ENCODE results near the gene SURF4. TPM values are rescaled to one million over a fixed set of nuclear protein-coding genes. Genes with fewer than 3 reads are reported as not detected.

Gene SURF4
- total RNA-seq, 2 experiments from 2014 or later = 299 to 302 TPM

DNA sequence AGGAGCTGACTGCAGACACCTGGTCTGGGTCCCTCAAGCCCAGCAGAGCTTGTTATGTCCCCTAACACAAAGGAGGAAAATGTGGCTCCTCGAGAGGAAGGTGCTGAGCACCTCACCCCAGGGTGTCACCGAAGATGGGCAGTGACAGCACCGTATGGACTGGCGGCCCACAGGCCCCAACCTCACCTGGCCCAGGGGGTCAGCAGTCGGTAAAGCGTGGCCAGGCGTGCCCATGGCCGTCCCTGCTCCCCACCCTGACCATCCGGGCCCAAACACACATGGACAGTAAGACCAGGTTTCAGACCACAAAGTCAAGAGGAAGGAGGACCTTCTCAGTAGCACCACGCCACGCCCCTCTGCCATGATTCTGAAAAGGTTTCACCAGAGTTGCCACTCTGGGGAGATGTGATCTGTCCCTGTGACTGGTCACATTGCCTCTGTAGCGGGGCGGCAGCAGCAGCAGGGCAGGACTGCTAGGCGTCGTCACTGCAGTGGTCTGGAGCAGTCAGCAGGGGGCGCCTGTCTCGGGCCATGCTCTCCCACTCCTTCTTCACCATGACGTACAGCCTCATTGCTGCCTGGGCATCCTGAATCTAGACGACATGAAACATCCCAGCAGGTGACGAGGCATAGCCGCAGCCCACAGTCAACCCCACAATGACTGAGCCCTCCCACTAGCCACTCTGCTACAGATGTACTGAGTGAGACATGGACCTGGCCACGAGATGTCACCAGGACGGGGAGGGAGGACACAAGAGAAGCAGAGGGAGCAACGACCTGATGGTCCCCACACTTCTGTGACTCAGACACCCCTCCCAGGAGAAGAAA is 30.8 kb upstream of the SURF4 start:
- intact Hi-C loops (cut with micrococcal nuclease) = loop anchor here (1.0 kb wide), 1 partner anchor 80 kb away; no protein-coding TSS in a partner anchor

GRCh38 chr9:133405508-133406438 is 29.9 kb upstream of the SURF4 start:
- no peak for DNase-seq
- CTCF ChIA-PET = interaction anchor here (0.6 to 1.4 kb wide), 5 partner anchors 11 to 83 kb away, joined by 3 to 4 read pairs (median 3); no protein-coding TSS in a partner anchor
- intact Hi-C loops (cut with micrococcal nuclease) = loop anchor here (1.0 to 2.0 kb wide), 3 partner anchors 57 to 167 kb away; partner anchors contain the start of genes MED22 and RPL7A
- Mint-ChIP-seq H3K27me3 (ENCODE audit: low read depth) (no peaks in the 10 kb centered on the region), H3K4me3 (no peak overlapping the region), H3K36me3 (ENCODE audit: low read depth) (peaks cover 24% of the 10 kb centered on the region), H3K9me3 (no peaks in the 10 kb centered on the region), H3K27ac (peak overlapping the region; percentile 30), H3K4me1 (ENCODE audit: low read depth) (peaks cover 10% of the 10 kb centered on the region)

More for the DNA sequence above, 30.8 kb upstream of the SURF4 start:
- DNase-seq = peak; percentile 84
- Mint-ChIP-seq H3K4me3 (no peak overlapping the region), H3K27ac (peak overlapping the region; percentile 39), H3K9me3 (no peaks in the 10 kb centered on the region), H3K27me3 (ENCODE audit: low read depth) (no peaks in the 10 kb centered on the region), H3K4me1 (ENCODE audit: low read depth) (peaks cover 10% of the 10 kb centered on the region), H3K36me3 (ENCODE audit: low read depth) (peaks cover 26% of the 10 kb centered on the region)
- CTCF ChIA-PET = interaction anchor here (0.6 to 1.4 kb wide), 5 partner anchors 10 to 82 kb away, joined by 3 to 4 read pairs (median 3); no protein-coding TSS in a partner anchor

DNA sequence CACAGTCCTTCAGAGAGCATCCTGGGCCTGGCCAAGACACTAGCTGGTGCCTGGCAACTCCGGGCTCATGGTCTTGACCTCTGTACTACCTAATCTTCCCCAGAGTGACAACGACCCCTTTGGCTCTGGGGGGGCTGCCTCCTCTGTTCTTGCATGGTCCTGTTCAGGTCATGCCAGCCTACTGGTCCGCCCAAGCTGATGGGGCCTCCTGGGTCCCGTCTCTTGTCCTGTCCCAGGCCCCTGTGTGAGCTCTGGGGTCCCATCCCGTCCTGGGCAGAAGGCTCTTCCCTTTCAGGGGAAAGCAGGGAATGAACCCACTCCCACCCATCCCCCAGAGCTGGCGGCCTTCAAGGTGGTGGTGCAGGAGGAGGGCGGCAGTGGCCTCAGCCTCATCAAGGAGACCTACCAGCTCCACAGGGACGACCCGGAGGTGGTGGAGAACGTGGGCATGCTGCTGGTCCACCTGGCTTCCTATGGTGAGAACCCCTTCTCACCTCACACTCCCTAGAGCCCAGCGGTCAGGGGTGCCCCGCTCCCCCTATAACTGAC is 28.7 kb upstream of the SURF4 start:
- Mint-ChIP-seq H3K4me3 (no peak overlapping the region), H3K27ac (no peak overlapping the region), H3K9me3 (no peaks in the 10 kb centered on the region), H3K27me3 (ENCODE audit: low read depth) (no peaks in the 10 kb centered on the region), H3K4me1 (ENCODE audit: low read depth) (peaks cover 10% of the 10 kb centered on the region), H3K36me3 (ENCODE audit: low read depth) (peaks cover 15% of the 10 kb centered on the region)
- intact Hi-C loops (cut with micrococcal nuclease) = loop anchor here (1.0 to 2.0 kb wide), 3 partner anchors 56 to 219 kb away; partner anchors contain the start of genes MED22 and RPL7A
- CTCF ChIA-PET = interaction anchor here (0.6 to 1.7 kb wide), 6 partner anchors 8 to 563 kb away, joined by 3 to 5 read pairs (median 3); no protein-coding TSS in a partner anchor
- DNase-seq = no peak

GRCh38 chr9:133403766-133404453 is 28.1 kb upstream of the SURF4 start:
- H3K9me3 Mint-ChIP-seq = no peaks in the 10 kb centered on the region
- peaks cover 14% of the 10 kb centered on the region for H3K36me3 Mint-ChIP-seq (ENCODE audit: low read depth)
- H3K27ac Mint-ChIP-seq = peak overlapping the region; percentile 21
- no peak overlapping the region for H3K4me3 Mint-ChIP-seq
- H3K4me1 Mint-ChIP-seq (ENCODE audit: low read depth) = peaks cover 10% of the 10 kb centered on the region
- intact Hi-C loops (cut with micrococcal nuclease) = loop anchor here (1.0 to 2.0 kb wide), 3 partner anchors 55 to 219 kb away; partner anchors contain the start of genes MED22 and RPL7A
- DNase-seq = peak; percentile 75
- CTCF ChIA-PET = interaction anchor here (0.6 to 1.7 kb wide), 5 partner anchors 8 to 218 kb away, joined by 3 to 5 read pairs (median 3); no protein-coding TSS in a partner anchor
- H3K27me3 Mint-ChIP-seq (ENCODE audit: low read depth) = no peaks in the 10 kb centered on the region

DNA sequence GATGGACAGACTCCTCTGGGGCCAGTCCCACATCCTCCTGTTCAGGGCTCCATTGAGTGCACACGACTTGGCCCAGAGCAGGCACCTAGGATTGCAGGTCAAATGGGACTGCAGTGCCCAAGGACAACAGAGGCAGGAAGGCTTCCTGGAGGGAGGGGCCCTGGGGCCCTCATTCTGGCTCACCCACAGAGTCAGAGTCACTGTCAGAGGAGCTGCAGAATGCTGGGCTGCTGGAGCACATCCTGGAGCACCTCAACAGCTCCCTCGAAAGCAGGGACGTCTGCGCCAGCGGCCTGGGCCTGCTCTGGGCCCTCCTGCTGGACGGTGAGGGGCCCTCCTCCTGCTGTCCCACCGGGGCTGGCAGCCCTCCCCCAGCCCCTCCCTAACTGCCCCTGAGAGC is 26.8 kb upstream of the SURF4 start:
- Mint-ChIP-seq H3K4me1 (ENCODE audit: low read depth) (peaks cover 10% of the 10 kb centered on the region), H3K36me3 (ENCODE audit: low read depth) (peaks cover 11% of the 10 kb centered on the region), H3K9me3 (no peaks in the 10 kb centered on the region), H3K27ac (no peak overlapping the region), H3K27me3 (ENCODE audit: low read depth) (no peaks in the 10 kb centered on the region), H3K4me3 (no peak overlapping the region)
- intact Hi-C loops (cut with micrococcal nuclease) = no loop called here
- CTCF ChIA-PET = interaction anchor here (0.6 kb wide), 1 partner anchor 217 kb away, joined by 3 read pairs; no protein-coding TSS in a partner anchor
- no peak for DNase-seq

DNA sequence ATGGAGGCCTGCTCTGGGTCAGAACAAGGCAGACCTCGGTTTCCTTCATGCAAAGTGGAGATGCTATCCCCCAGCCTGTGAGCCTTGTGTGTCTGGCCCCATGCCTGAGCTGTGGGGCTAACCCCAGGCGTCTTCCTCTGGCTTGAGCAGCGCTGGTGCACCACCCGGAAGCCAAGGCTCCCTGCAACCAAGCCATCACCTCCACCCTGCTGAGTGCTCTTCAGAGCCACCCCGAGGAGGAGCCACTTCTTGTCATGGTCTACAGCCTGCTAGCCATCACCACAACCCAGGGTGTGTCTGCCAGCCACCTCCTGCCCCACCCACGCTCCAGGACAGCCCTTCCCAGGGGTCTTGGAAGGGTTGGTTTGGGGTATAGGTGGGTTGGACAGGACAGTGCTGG is 25.7 kb upstream of the SURF4 start:
- Mint-ChIP-seq H3K36me3 (ENCODE audit: low read depth) (peaks cover 3% of the 10 kb centered on the region), H3K4me3 (no peak overlapping the region)
- intact Hi-C loops (cut with micrococcal nuclease) = no loop called here

GRCh38 chr9:133400292-133400691 is 24.4 kb upstream of the SURF4 start:
- CTCF ChIA-PET = interaction anchor here (0.9 to 1.8 kb wide), 3 partner anchors 15 to 54 kb away, joined by 3 to 6 read pairs (median 3); no protein-coding TSS in a partner anchor
- Mint-ChIP-seq H3K27ac (no peak overlapping the region), H3K4me3 (no peak overlapping the region), H3K9me3 (no peaks in the 10 kb centered on the region), H3K4me1 (ENCODE audit: low read depth) (peaks cover 4% of the 10 kb centered on the region), H3K36me3 (ENCODE audit: low read depth) (peaks cover 1% of the 10 kb centered on the region), H3K27me3 (ENCODE audit: low read depth) (no peaks in the 10 kb centered on the region)
- DNase-seq = no peak
- intact Hi-C loops (cut with micrococcal nuclease) = no loop called here

More for the DNA sequence above, 25.7 kb upstream of the SURF4 start:
- H3K27me3 Mint-ChIP-seq (ENCODE audit: low read depth) = no peaks in the 10 kb centered on the region
- DNase-seq = no peak
- CTCF ChIA-PET = interaction anchor here (1.8 kb wide), 1 partner anchor 14 kb away, joined by 6 read pairs; no protein-coding TSS in a partner anchor
- no peak overlapping the region for H3K27ac Mint-ChIP-seq
- peaks cover 4% of the 10 kb centered on the region for H3K4me1 Mint-ChIP-seq (ENCODE audit: low read depth)
- H3K9me3 Mint-ChIP-seq = no peaks in the 10 kb centered on the region

GRCh38 chr9:133397895-133398294 is 22.0 kb upstream of the SURF4 start:
- no peak for DNase-seq
- H3K27ac Mint-ChIP-seq = no peak overlapping the region
- no peaks in the 10 kb centered on the region for H3K4me1 Mint-ChIP-seq (ENCODE audit: low read depth)
- no peak overlapping the region for H3K4me3 Mint-ChIP-seq
- CTCF ChIA-PET = no interaction called here
- H3K27me3 Mint-ChIP-seq (ENCODE audit: low read depth) = no peaks in the 10 kb centered on the region
- intact Hi-C loops (cut with micrococcal nuclease) = no loop called here
- H3K9me3 Mint-ChIP-seq = no peaks in the 10 kb centered on the region
- no peaks in the 10 kb centered on the region for H3K36me3 Mint-ChIP-seq (ENCODE audit: low read depth)

- Mint-ChIP-seq H3K36me3 (ENCODE audit: low read depth) (no peaks in the 10 kb centered on the region), H3K27me3 (ENCODE audit: low read depth) (no peaks in the 10 kb centered on the region), H3K4me1 (ENCODE audit: low read depth) (no peaks in the 10 kb centered on the region), H3K9me3 (no peaks in the 10 kb centered on the region), H3K27ac (no peak overlapping the region), H3K4me3 (no peak overlapping the region)
- CTCF ChIA-PET = interaction anchor here (0.6 kb wide), 1 partner anchor 83 kb away, joined by 3 read pairs; no protein-coding TSS in a partner anchor
- no peak for DNase-seq
- intact Hi-C loops (cut with micrococcal nuclease) = no loop called here
Measured at GRCh38 chr9:133397370-133397769, 21.5 kb upstream of the SURF4 start.

GRCh38 chr9:133396952-133397351 is 21.1 kb upstream of the SURF4 start:
- no peaks in the 10 kb centered on the region for H3K9me3 Mint-ChIP-seq
- no peaks in the 10 kb centered on the region for H3K36me3 Mint-ChIP-seq (ENCODE audit: low read depth)
- H3K27me3 Mint-ChIP-seq (ENCODE audit: low read depth) = no peaks in the 10 kb centered on the region
- DNase-seq = no peak
- intact Hi-C loops (cut with micrococcal nuclease) = no loop called here
- no peaks in the 10 kb centered on the region for H3K4me1 Mint-ChIP-seq (ENCODE audit: low read depth)
- no peak overlapping the region for H3K4me3 Mint-ChIP-seq
- H3K27ac Mint-ChIP-seq = no peak overlapping the region
- CTCF ChIA-PET = interaction anchor here (0.6 to 1.2 kb wide), 2 partner anchors 82 to 239 kb away, joined by 3 to 7 read pairs; no protein-coding TSS in a partner anchor

DNA sequence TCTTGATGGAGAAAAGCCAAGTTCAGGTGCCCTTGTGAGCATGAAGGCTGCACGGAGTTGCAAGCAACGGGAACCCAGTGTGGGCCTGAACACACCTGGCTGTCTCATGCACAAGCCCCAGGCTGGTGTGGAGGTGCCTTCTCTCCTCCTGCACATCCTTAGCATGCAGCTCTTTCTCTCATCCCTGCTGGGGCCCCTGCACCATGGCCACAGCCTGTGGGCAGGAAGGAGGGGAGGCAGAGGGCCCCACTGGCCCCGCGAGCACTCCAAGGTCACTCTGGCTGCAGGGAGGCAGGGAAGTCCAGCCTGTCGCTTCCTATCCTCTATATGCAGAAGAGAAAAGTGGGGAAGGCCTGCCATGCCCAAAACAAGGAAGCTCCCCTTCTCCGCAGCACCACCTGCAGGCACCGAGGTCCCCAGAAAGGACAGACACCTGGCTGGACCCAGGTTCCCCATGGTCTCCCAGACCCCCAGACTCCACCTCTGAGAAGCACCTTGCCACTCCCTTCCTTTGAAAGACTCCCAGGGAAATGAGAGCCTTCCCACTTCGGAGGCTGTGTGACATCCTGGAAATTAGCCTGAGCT is 18.9 kb upstream of the SURF4 start:
- H3K4me3 Mint-ChIP-seq = no peak overlapping the region
- CTCF ChIA-PET = interaction anchor here (0.6 to 1.0 kb wide), 4 partner anchors 14 to 1802 kb away, joined by 3 to 4 read pairs (median 3); no protein-coding TSS in a partner anchor
- no peaks in the 10 kb centered on the region for H3K36me3 Mint-ChIP-seq (ENCODE audit: low read depth)
- no peaks in the 10 kb centered on the region for H3K27me3 Mint-ChIP-seq (ENCODE audit: low read depth)
- intact Hi-C loops (cut with micrococcal nuclease) = no loop called here
- no peaks in the 10 kb centered on the region for H3K9me3 Mint-ChIP-seq
- no peak overlapping the region for H3K27ac Mint-ChIP-seq
- no peaks in the 10 kb centered on the region for H3K4me1 Mint-ChIP-seq (ENCODE audit: low read depth)
- DNase-seq = no peak
